ENCODE measurements around the gene C1GALT1C1. TPM values are rescaled to one million over a fixed set of nuclear protein-coding genes. Genes with fewer than 3 reads are reported as not detected.
A peak's percentile ranks its signal among the peaks of the same experiment; 100 is the strongest.
"Not testable (repeated sequence)": the region's sequence is repeated elsewhere in the genome, so short reads cannot be mapped to it uniquely, and the experiment has no call there.

C1GALT1C1 gene
- total RNA-seq, result 10 to 100 TPM; 15.1 to 18.2 TPM

DNA sequence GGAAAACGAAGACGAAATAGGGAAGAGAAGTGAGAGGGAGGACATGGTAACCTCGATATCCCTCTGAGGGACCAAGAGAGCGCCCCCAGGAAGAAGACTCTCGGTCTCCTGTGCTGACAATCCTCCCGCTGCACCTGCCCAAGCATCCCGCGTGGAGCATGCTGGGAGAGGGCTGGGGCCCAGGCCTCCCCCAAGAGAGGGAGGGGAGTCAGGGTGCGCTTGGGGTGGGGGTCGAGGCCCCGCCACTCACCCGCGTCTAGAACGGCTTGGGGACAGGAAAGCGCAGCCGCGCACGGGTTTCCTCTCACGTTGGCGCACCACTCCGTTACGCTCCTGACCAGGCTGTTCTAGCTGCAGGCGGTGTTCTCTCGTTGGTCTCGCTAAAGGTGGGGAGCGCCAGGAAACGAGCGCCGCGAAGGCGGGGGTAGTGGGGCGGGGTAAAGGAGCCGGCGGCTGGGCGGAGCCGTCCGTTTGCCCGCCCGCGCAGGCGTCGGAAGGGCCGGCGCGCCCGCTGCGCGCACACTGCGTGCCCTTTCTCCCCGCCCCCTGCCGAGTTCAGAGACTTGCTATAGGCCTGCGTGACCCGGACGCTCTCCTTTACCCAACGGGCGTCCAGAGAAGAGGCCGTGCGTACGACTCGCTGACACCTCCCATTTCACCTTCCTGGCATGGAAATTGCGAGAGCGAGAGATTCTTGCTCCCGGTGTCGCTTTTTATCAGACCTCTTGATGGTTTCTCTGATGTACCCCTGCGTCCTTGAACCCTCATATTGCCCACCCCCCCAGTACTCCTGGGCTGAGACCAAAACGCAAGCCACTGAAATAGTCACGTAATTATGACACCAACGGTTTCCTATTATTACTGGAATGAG lies at the start of gene C1GALT1C1:
C1GALT1C1 (minus strand) TSS at position 388 of the 871 bp plus-strand sequence. CDS start 2,888 bp downstream, outside the sequence.
- Mint-ChIP-seq H3K9me3 (ENCODE audit: low read depth) (no peaks in the 10 kb centered on the region), H3K27ac (peak within 1 kb of the TSS; percentile 99), H3K4me3 (peak within 1 kb of the TSS; percentile 91), H3K4me1 (peaks cover 20% of the 10 kb centered on the region), H3K27me3 (no peaks in the 10 kb centered on the region), H3K36me3 (ENCODE audit: low read depth) (peaks cover 6% of the 10 kb centered on the region)
- intact Hi-C loops (cut with DNase I, micrococcal nuclease), result loop anchor here (1.0 to 5.0 kb wide), 6 partner anchors 26 to 132 kb away; partner anchors contain the start of genes MCTS1 (in 2 of the 2) and CUL4B (in 1 of the 2)
- POLR2A ChIA-PET, result interaction anchor here (0.6 kb wide), 1 partner anchor 67 kb away, joined by 3 read pairs; no protein-coding TSS in a partner anchor
- DNase-seq, result peak; percentile 95
- ATAC-seq, result peak; percentile 95
- CTCF ChIA-PET, result interaction anchor here (1.5 kb wide), 1 partner anchor 11 kb away, joined by 3 read pairs; no protein-coding TSS in a partner anchor

GRCh38 chrX:120677004-120677652 lies 47.3 kb upstream of the C1GALT1C1 start:
- Mint-ChIP-seq H3K9me3 (ENCODE audit: low read depth) (peaks cover 8% of the 10 kb centered on the region), H3K36me3 (ENCODE audit: low read depth) (peaks cover 10% of the 10 kb centered on the region), H3K4me1 (peaks cover 34% of the 10 kb centered on the region), H3K27ac (peak overlapping the region; percentile 86), H3K4me3 (no peak overlapping the region), H3K27me3 (no peaks in the 10 kb centered on the region)
- intact Hi-C loops (cut with DNase I, micrococcal nuclease), result loop anchor here (1.0 to 10.0 kb wide), 5 partner anchors 20 to 631 kb away; no protein-coding TSS in a partner anchor
- ATAC-seq, result peak; percentile 94
- ChIA-PET CTCF (interaction anchor here (1.1 kb wide), 1 partner anchor 58 kb away, joined by 3 read pairs; no protein-coding TSS in a partner anchor), POLR2A (no interaction called here)
- DNase-seq, result peak; percentile 29

GRCh38 chrX:120672841-120673530 lies 43.1 kb upstream of the C1GALT1C1 start:
- Mint-ChIP-seq H3K9me3 (ENCODE audit: low read depth) (peaks cover 8% of the 10 kb centered on the region), H3K4me3 (no peak overlapping the region), H3K36me3 (ENCODE audit: low read depth) (peaks cover 10% of the 10 kb centered on the region), H3K27me3 (no peaks in the 10 kb centered on the region), H3K27ac (no peak overlapping the region), H3K4me1 (peaks cover 26% of the 10 kb centered on the region)
- CTCF ChIA-PET, result no interaction called here
- intact Hi-C loops (cut with DNase I, micrococcal nuclease), result loop anchor here in 1 of 2 experiments (10.0 kb wide), 1 partner anchor 62 kb away; no protein-coding TSS in a partner anchor
- DNase-seq (no peak), ATAC-seq (no peak)
- POLR2A ChIA-PET, result interaction anchor here (0.7 kb wide), 1 partner anchor 107 kb away, joined by 3 read pairs; no protein-coding TSS in a partner anchor

DNA sequence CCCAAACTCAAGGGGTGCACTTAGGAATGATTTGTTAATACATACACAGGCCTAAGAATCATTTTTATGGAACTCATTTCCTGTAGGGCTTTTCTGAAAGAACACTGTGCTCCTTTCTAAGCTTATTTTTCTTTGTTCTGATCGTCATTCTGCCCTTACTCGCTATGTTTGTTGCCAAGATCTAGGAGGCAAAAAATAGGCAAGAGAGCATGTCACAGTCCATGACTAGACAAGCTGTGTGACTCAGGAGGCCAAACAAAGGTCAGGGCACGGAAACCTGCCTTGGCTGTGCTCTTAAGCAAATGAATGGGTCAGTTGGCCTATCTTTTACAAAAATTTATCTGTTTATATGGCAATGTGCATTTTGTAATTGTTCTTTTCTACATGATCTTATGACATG lies 42.5 kb upstream of the C1GALT1C1 start:
- Mint-ChIP-seq H3K4me3 (no peak overlapping the region), H3K27ac (no peak overlapping the region), H3K36me3 (ENCODE audit: low read depth) (peaks cover 10% of the 10 kb centered on the region), H3K9me3 (ENCODE audit: low read depth) (peaks cover 8% of the 10 kb centered on the region), H3K4me1 (peaks cover 20% of the 10 kb centered on the region), H3K27me3 (no peaks in the 10 kb centered on the region)
- ChIA-PET CTCF (no interaction called here), POLR2A (interaction anchor here (0.6 to 0.7 kb wide), 2 partner anchors 108 to 482 kb away, joined by 3 to 4 read pairs; no protein-coding TSS in a partner anchor)
- DNase-seq (no peak), ATAC-seq (no peak)
- intact Hi-C loops (cut with DNase I, micrococcal nuclease), result loop anchor here in 1 of 2 experiments (10.0 kb wide), 1 partner anchor 62 kb away; no protein-coding TSS in a partner anchor

DNA sequence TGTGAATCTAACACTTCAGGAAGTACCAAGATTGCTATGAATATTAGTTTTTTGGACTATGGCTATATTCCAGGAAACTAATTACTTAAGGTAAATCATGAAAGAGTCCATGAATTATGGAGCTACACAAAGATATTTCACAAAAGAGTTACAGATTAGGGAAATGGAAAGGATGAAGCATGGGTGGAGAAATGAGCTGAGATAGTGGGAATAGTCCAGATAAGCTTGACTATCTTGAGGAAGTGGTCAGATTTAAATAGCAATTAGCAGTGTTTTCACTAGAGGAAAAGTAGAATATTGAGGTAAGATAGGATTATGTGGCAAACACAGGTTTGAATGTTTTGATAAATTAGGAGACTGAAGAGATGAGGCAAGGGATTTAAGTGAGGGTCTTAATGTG lies 42.1 kb upstream of the C1GALT1C1 start:
- ChIA-PET CTCF (no interaction called here), POLR2A (interaction anchor here (0.6 kb wide), 1 partner anchor 483 kb away, joined by 4 read pairs; no protein-coding TSS in a partner anchor)
- Mint-ChIP-seq H3K36me3 (ENCODE audit: low read depth) (peaks cover 10% of the 10 kb centered on the region), H3K4me1 (peaks cover 17% of the 10 kb centered on the region), H3K27ac (no peak overlapping the region), H3K9me3 (ENCODE audit: low read depth) (peaks cover 8% of the 10 kb centered on the region), H3K4me3 (no peak overlapping the region), H3K27me3 (no peaks in the 10 kb centered on the region)
- DNase-seq (no peak), ATAC-seq (no peak)
- intact Hi-C loops (cut with DNase I, micrococcal nuclease), result loop anchor here in 1 of 2 experiments (10.0 kb wide), 1 partner anchor 63 kb away; no protein-coding TSS in a partner anchor

GRCh38 chrX:120668357-120668756 lies 38.5 kb upstream of the C1GALT1C1 start:
- no peak for DNase-seq
- ATAC-seq, result peak; percentile 42

DNA sequence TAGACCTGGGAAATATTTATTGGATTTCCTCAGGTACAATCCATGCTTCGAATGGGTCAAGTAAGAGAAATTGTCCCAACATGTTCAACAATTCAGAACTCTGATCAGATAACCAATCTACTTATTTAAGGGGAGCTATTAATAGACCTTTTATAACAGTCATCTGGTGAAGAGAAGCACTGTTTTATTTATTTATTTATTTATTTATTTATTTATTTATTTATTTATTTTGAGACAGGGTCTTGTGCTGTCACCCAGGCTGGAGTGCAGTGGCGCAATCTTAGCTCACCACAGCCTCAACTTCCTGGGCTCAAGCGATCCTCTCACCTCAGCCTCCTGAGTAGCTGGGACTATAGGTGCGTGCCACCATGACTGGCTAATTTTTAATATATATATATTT lies 34.7 kb upstream of the C1GALT1C1 start:
- H3K27me3 Mint-ChIP-seq; H3K9me3 Mint-ChIP-seq (ENCODE audit: low read depth); POLR2A ChIA-PET; ATAC-seq; H3K4me3 Mint-ChIP-seq; H3K4me1 Mint-ChIP-seq; H3K27ac Mint-ChIP-seq; H3K36me3 Mint-ChIP-seq (ENCODE audit: low read depth); DNase-seq: not testable (repeated sequence)
- intact Hi-C loops (cut with DNase I, micrococcal nuclease), result loop anchor here (1.0 to 10.0 kb wide), 2 partner anchors 166 to 170 kb away; no protein-coding TSS in a partner anchor
- CTCF ChIA-PET, result interaction anchor here (0.6 to 0.7 kb wide), 2 partner anchors 103 to 104 kb away, joined by 3 read pairs; no protein-coding TSS in a partner anchor

More at GRCh38 chrX:120668357-120668756, 38.5 kb upstream of the C1GALT1C1 start:
- no peaks in the 10 kb centered on the region for H3K9me3 Mint-ChIP-seq (ENCODE audit: low read depth)
- H3K36me3 Mint-ChIP-seq (ENCODE audit: low read depth), result no peaks in the 10 kb centered on the region
- intact Hi-C loops (cut with DNase I, micrococcal nuclease), result loop anchor here in 1 of 2 experiments (10.0 kb wide), 1 partner anchor 174 kb away; no protein-coding TSS in a partner anchor
- no peak overlapping the region for H3K4me3 Mint-ChIP-seq
- H3K27me3 Mint-ChIP-seq, result no peaks in the 10 kb centered on the region
- ChIA-PET POLR2A (no interaction called here), CTCF (no interaction called here)
- peaks cover 9% of the 10 kb centered on the region for H3K4me1 Mint-ChIP-seq
- H3K27ac Mint-ChIP-seq, result no peak overlapping the region

DNA sequence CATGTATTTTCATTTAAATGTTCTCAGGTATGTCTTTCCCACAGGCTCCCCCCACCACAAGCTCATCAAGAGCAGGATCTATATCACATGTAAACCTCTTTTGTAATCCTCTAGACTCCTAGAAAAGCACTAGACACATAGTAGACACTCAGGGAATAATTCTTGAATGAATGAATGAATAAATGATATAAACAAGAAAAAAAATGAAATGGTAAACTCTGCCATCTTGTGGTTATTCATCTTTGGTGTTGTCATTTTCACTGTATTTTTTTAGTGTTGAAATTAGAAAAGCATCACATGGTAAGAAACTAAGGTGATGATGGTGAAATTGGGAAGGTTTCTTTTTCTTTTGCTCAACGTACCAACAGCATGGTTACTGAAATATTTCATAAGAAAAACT lies 34.2 kb upstream of the C1GALT1C1 start:
- Mint-ChIP-seq H3K4me3 (no peak overlapping the region), H3K4me1 (peaks cover 4% of the 10 kb centered on the region), H3K27ac (no peak overlapping the region), H3K36me3 (ENCODE audit: low read depth) (no peaks in the 10 kb centered on the region), H3K27me3 (no peaks in the 10 kb centered on the region), H3K9me3 (ENCODE audit: low read depth) (no peaks in the 10 kb centered on the region)
- DNase-seq, result no peak
- ChIA-PET POLR2A (no interaction called here), CTCF (no interaction called here)
- no peak for ATAC-seq
- intact Hi-C loops (cut with DNase I, micrococcal nuclease), result loop anchor here (1.0 to 10.0 kb wide), 2 partner anchors 166 to 169 kb away; no protein-coding TSS in a partner anchor

DNA sequence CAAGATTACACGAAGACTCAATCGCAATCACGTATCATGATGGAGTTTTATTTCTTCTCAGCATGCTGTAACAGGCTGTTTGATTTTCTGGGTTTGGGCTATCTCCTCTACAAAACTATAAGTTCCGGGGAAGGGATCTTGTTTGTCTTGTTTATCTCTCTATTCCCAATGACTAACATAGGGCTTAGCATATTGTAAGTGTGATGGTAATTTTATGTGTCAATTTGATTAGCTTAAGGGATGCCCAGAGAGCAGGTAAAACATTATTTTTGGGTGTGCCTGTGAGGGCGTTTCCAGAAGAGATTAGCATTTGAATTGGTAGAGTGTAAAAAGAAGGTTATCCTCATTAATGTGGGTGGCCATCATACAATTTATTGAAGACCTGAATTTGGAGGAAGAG lies 32.8 kb upstream of the C1GALT1C1 start:
- no peaks in the 10 kb centered on the region for H3K27me3 Mint-ChIP-seq
- H3K4me1 Mint-ChIP-seq, result peaks cover 4% of the 10 kb centered on the region
- no peak overlapping the region for H3K27ac Mint-ChIP-seq
- no peaks in the 10 kb centered on the region for H3K36me3 Mint-ChIP-seq (ENCODE audit: low read depth)
- H3K4me3 Mint-ChIP-seq, result no peak overlapping the region
- ATAC-seq, result no peak
- ChIA-PET POLR2A (no interaction called here), CTCF (interaction anchor here (1.0 kb wide), 1 partner anchor 148 kb away, joined by 3 read pairs; no protein-coding TSS in a partner anchor)
- DNase-seq, result no peak
- H3K9me3 Mint-ChIP-seq (ENCODE audit: low read depth), result no peaks in the 10 kb centered on the region
- intact Hi-C loops (cut with DNase I, micrococcal nuclease), result loop anchor here in 1 of 2 experiments (10.0 kb wide), 1 partner anchor 168 kb away; no protein-coding TSS in a partner anchor

DNA sequence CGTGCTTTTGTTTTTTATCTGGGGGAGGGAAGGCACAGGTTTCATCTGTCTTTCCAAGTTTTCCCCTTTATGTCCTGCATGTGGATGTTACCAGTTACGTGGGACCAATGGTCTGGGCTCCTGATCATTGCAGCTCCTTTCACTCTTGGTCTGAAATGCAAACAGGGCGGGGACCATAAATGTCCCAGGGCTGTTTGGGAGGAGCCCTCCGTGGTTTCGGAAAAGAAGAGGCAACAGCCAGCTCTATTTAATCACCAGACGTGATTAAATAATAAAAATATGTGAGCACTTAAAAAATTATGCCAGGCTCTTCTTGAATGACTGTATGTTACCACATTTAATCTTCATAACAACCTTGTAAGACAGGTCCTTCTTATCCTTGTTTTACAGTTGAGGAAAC lies 30.8 kb upstream of the C1GALT1C1 start:
- ChIA-PET CTCF (interaction anchor here (0.9 kb wide), 1 partner anchor 130 kb away, joined by 3 read pairs; no protein-coding TSS in a partner anchor), POLR2A (interaction anchor here (0.6 kb wide), 1 partner anchor 83 kb away, joined by 8 read pairs; no protein-coding TSS in a partner anchor)
- intact Hi-C loops (cut with DNase I, micrococcal nuclease), result loop anchor here in 1 of 2 experiments (10.0 kb wide), 1 partner anchor 166 kb away; no protein-coding TSS in a partner anchor
- Mint-ChIP-seq H3K9me3 (ENCODE audit: low read depth) (no peaks in the 10 kb centered on the region), H3K4me1 (peaks cover 4% of the 10 kb centered on the region), H3K4me3 (no peak overlapping the region), H3K27ac (no peak overlapping the region), H3K27me3 (no peaks in the 10 kb centered on the region), H3K36me3 (ENCODE audit: low read depth) (no peaks in the 10 kb centered on the region)
- no peak for DNase-seq
- ATAC-seq, result no peak
